Lung (tissue), 12 donors: Measurements from ENCODE around the gene TEX261. TPM values are rescaled to one million over a fixed set of nuclear protein-coding genes. Genes with fewer than 3 reads are reported as not detected.

Source experiments
- ATAC-seq: fragments of 200-7000 bp; cut with Tn5 transposase; one replicate; pipeline ENCODE4 v1.9.1; 2020; ENCODE audit warnings: moderate number of reproducible peaks; ENCODE audit not compliant: insufficient read depth, low FRiP score
- DNase-seq, 3 donors: peaks; one replicate each; pipeline ENCODE4 v3.0.0-alpha.2; 2013 to 2017
- H3K27ac ChIP-seq, 2 donors: one replicate each; pipeline ENCODE4 v1.5.1; 2013; ENCODE audit warnings: mild to moderate bottlenecking in 2 of 2, moderate library complexity in 2 of 2, control low read depth in 1 of 2, inconsistent platforms in 1 of 2, low read depth in 1 of 2, low read length in 1 of 2
- H3K27me3 ChIP-seq, 3 donors: one replicate each; pipeline ENCODE4 v1.5.1; 2013; ENCODE audit warnings: low read length in 2 of 3; ENCODE audit not compliant: control insufficient read depth in 3 of 3, insufficient read depth in 3 of 3
- H3K36me3 ChIP-seq, 4 donors: one replicate each; pipeline ENCODE4 v1.5.1; 2013; ENCODE audit warnings: low read length in 4 of 4, mild to moderate bottlenecking in 1 of 4, moderate library complexity in 1 of 4; ENCODE audit not compliant: control insufficient read depth in 4 of 4, insufficient read depth in 4 of 4
- H3K4me1 ChIP-seq, 5 donors: one replicate each; pipeline ENCODE4 v1.5.1; 2013; ENCODE audit warnings: low read length in 5 of 5, mild to moderate bottlenecking in 2 of 5, moderate library complexity in 1 of 5; ENCODE audit not compliant: control insufficient read depth in 5 of 5, insufficient read depth in 5 of 5
- H3K4me3 ChIP-seq: one replicate; pipeline ENCODE4 v1.5.1; 2013; ENCODE audit warnings: mild to moderate bottlenecking, control low read depth, moderate library complexity
- H3K9ac ChIP-seq, 2 donors: one replicate each; pipeline ENCODE4 v1.5.1; 2013; ENCODE audit warnings: low read length in 2 of 2, control low read depth in 1 of 2; ENCODE audit not compliant: insufficient read depth in 1 of 2
- H3K9me3 ChIP-seq, 4 donors: one replicate each; pipeline ENCODE4 v1.5.1; 2013; ENCODE audit warnings: low read length in 3 of 4, mild to moderate bottlenecking in 1 of 4, moderate library complexity in 1 of 4; ENCODE audit not compliant: control insufficient read depth in 4 of 4, insufficient read depth in 3 of 4
- WGBS, 2 donors: extraction: QIAGEN DNeasy Blood & Tissue Kit; methylation state at CpG; one replicate each; pipeline ENCODE4 v1.1.7; 2013; 5-methylcytosine and 5-hydroxymethylcytosine counted together
- polyA plus RNA-seq, 2 donors: library from polyadenylated mRNA; stranded (reverse); fragments of 200-250 nt; gene quantifications; one replicate each; pipeline ENCODE4 v1.2.1, GENCODE V29; 2013
- total RNA-seq, 2 donors: library from RNA; depleted of rRNA in 1 of 2; stranded (reverse); fragments of >200 nt in 1 of 2; gene quantifications; one replicate each; pipeline ENCODE4 v1.2.1, GENCODE V29; 2014 to 2021
- TF ChIP-seq, protein P1 (sequence below): IDR thresholded peaks from 2 replicates; pipeline ENCODE4 v1.5.1; 2012; ENCODE audit warnings: mild to moderate bottlenecking; ENCODE audit errors: control extremely low read depth, extremely low read depth
- donor health status: control.
- donor health status: control.
- donor health status: Bipolar disorder and iron deficiency.
- donor health status: healthy.
- donor health status: DM: yes; HTN: yes; CAD: no.

Gene TEX261
- total and polyA plus RNA-seq, 4 donors: 23.0 to 55.8 (median 34.4) TPM

- no peak overlapping the region for H3K9ac ChIP-seq
- 88 to 91% methylated on average over 17 of the region's 17 CpGs for WGBS, 2 donors
- no peaks in the 10 kb centered on the region for H3K9me3 ChIP-seq
- no peak overlapping the region for H3K4me3 ChIP-seq
- DNase-seq (no peak), ATAC-seq (no peak)
- H3K27me3 ChIP-seq: peaks cover 0 to 22% (median 7%) of the 10 kb centered on the region in 3 donors
- H3K27ac ChIP-seq: no peak overlapping the region
- TF ChIP-seq, protein P1, sequence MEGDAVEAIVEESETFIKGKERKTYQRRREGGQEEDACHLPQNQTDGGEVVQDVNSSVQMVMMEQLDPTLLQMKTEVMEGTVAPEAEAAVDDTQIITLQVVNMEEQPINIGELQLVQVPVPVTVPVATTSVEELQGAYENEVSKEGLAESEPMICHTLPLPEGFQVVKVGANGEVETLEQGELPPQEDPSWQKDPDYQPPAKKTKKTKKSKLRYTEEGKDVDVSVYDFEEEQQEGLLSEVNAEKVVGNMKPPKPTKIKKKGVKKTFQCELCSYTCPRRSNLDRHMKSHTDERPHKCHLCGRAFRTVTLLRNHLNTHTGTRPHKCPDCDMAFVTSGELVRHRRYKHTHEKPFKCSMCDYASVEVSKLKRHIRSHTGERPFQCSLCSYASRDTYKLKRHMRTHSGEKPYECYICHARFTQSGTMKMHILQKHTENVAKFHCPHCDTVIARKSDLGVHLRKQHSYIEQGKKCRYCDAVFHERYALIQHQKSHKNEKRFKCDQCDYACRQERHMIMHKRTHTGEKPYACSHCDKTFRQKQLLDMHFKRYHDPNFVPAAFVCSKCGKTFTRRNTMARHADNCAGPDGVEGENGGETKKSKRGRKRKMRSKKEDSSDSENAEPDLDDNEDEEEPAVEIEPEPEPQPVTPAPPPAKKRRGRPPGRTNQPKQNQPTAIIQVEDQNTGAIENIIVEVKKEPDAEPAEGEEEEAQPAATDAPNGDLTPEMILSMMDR: no peak
- peaks cover 0 to 6% (median 0%) of the 10 kb centered on the region in 5 donors for H3K4me1 ChIP-seq
- H3K36me3 ChIP-seq: no peaks in the 10 kb centered on the region
Measured at GRCh38 chr2:70959851-70960832, 34.5 kb downstream of the TEX261 start.

- H3K9ac ChIP-seq: no peak overlapping the region
- peaks cover 0 to 24% (median 10%) of the 10 kb centered on the region in 3 donors for H3K27me3 ChIP-seq
- peaks cover 0 to 3% (median 0%) of the 10 kb centered on the region in 5 donors for H3K4me1 ChIP-seq
- H3K4me3 ChIP-seq: no peak overlapping the region
- TF ChIP-seq, protein P1: no peak
- no peak overlapping the region for H3K27ac ChIP-seq
- DNase-seq (no peak), ATAC-seq (no peak)
- H3K9me3 ChIP-seq: no peaks in the 10 kb centered on the region
- H3K36me3 ChIP-seq: no peaks in the 10 kb centered on the region
- WGBS, 2 donors: 94% methylated on average over 9 of the region's 9 CpGs
Measured at GRCh38 chr2:70959271-70959761, 35.4 kb downstream of the TEX261 start.

DNA sequence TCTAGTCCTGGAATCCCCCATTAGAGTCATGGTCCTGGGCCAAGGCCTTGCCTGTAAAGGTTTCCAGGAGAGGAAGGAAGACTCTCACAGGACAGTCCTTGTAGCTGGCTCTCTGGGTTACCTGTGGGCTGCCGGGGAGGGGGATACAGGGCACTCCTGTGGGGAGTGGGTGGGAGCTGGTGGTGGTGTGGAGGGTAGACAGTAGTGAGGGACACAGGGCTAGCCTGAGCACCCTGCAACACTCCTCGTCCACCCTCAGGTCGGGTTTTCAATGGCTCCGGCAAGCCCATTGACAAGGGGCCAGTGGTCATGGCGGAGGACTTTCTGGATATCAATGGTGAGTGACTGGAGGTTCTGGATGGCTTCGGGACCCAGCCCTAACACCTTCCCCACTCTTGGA lies 35.9 kb downstream of the TEX261 start:
- H3K27me3 ChIP-seq: peaks cover 0 to 23% (median 9%) of the 10 kb centered on the region in 3 donors
- ATAC-seq: no peak

More for the DNA sequence above, 35.9 kb downstream of the TEX261 start:
- peaks cover 0 to 3% (median 0%) of the 10 kb centered on the region in 5 donors for H3K4me1 ChIP-seq
- H3K36me3 ChIP-seq: no peaks in the 10 kb centered on the region
- H3K27ac ChIP-seq: no peak overlapping the region
- H3K9ac ChIP-seq: no peak overlapping the region
- 95 to 97% methylated on average over 6 of the region's 6 CpGs for WGBS, 2 donors
- no peak for DNase-seq
- TF ChIP-seq, protein P1: no peak
- no peaks in the 10 kb centered on the region for H3K9me3 ChIP-seq
- no peak overlapping the region for H3K4me3 ChIP-seq
